ENCODE measurements around the gene KCNF1. TPM values are rescaled to one million over a fixed set of nuclear protein-coding genes. Genes with fewer than 3 reads are reported as not detected.

KCNF1 gene
- total RNA-seq: 2.3 TPM in 1 of 2 replicates, not detected in the other

GRCh38 chr2:10911291-10912075, at the start of gene KCNF1:
KCNF1 (plus strand) TSS chr2:10911934; CDS start chr2:10912427, 493 bp downstream.

Other genes starting within 250 kb of the KCNF1 start
- gene NOL10, start 222.0 kb upstream of the KCNF1 start, total RNA-seq: 38.3 and 39.4 TPM in 2 replicates
- under 0.01 TPM in 1 of 2 replicates, not detected in the other for gene ATP6V1C2, start 190.3 kb upstream of the KCNF1 start, total RNA-seq
- 650 and 703 TPM in 2 replicates for gene PDIA6, start 99.1 kb upstream of the KCNF1 start, total RNA-seq
- gene SLC66A3, start 243.5 kb downstream of the KCNF1 start, total RNA-seq: 14.7 and 31.2 TPM in 2 replicates

Data from epithelial cell of umbilical artery (primary cell).